GM12878 (cell line): ENCODE measurements around the gene GALNT17. TPM values are rescaled to one million over a fixed set of nuclear protein-coding genes. Genes with fewer than 3 reads are reported as not detected.

Experiments used
- ATAC-seq: fragments of 200-7000 bp; cut with Tn5 transposase; 3 replicates; pipeline ENCODE4 v1.9.1; 2020; ENCODE audit warnings: mild to moderate bottlenecking, moderate library complexity
- BruUV-seq: library from RNA; stranded (reverse); fragments of 400-500 nt; replicated peaks from 2 replicates; lab custom pipeline; 2021; lab: Mats Ljungman, UMichigan
- CTCF ChIA-PET: fragments of 300-600 bp; sonication (Branson Sonifier 250); formaldehyde crosslinking; extraction: SDS; loops from one replicate; lab custom pipeline; 2021; ENCODE audit warnings: inconsistent platforms; lab: Yijun Ruan, JAX
- POLR2A ChIA-PET: fragments of 350-600 bp; formaldehyde crosslinking; extraction: SDS; loops from one replicate; lab custom pipeline; 2021; ENCODE audit warnings: inconsistent platforms; lab: Charles Lee
- RAD21 ChIA-PET: fragments of 300-600 bp; sonication (Branson Sonifier 250); formaldehyde crosslinking; loops from one replicate; lab custom pipeline; 2023; ENCODE audit warnings: antibody characterized with exemption; ENCODE audit not compliant: unreplicated experiment; lab: Charles Lee
- SMC1A ChIA-PET: fragments of 300-600 bp; sonication (Branson Sonifier 250); formaldehyde crosslinking; loops from one replicate; lab custom pipeline; 2023; ENCODE audit not compliant: unreplicated experiment, uncharacterized antibody; lab: Charles Lee
- DNase-seq: peaks from one replicate; pipeline ENCODE4 v3.0.0-alpha.2; 2011; ENCODE audit warnings: low read depth, low spot score
- FAIRE-seq: peaks from 3 replicates; lab custom pipeline; 2011; peaks lifted over from hg19 to GRCh38; lab: Jason Lieb, UNC
- H2AFZ ChIP-seq: 2 replicates; pipeline ENCODE4 v1.6.0; 2011; ENCODE audit warnings: low read depth, low read length, control low read depth; ENCODE audit not compliant: control insufficient read depth
- H3K27ac ChIP-seq: 2 replicates; pipeline ENCODE4 v1.5.1; 2011; ENCODE audit warnings: control low read depth; ENCODE audit not compliant: control insufficient read depth, insufficient read depth
- H3K27me3 ChIP-seq, 2 experiments: replicated peaks in 1 of 2; 2 replicates each; pipeline versions ENCODE4 v1.6.0 to v1.6.1; 2011; ENCODE audit warnings: low read length in 1 of 2; ENCODE audit not compliant: control insufficient read depth in 2 of 2, insufficient read depth in 2 of 2
- H3K36me3 ChIP-seq, 2 experiments: 2 replicates each; pipeline ENCODE4 v1.5.1; 2011; ENCODE audit warnings: low read length in 1 of 2; ENCODE audit not compliant: control insufficient read depth in 2 of 2, insufficient read depth in 2 of 2
- H3K4me1 ChIP-seq: 2 replicates; pipeline ENCODE4 v1.6.1; 2011; ENCODE audit warnings: mild to moderate bottlenecking, low read length, moderate library complexity, mixed read lengths; ENCODE audit not compliant: control insufficient read depth, insufficient read depth
- H3K4me2 ChIP-seq: 2 replicates; pipeline ENCODE4 v1.6.0; 2011; ENCODE audit warnings: control low read depth; ENCODE audit not compliant: control insufficient read depth, insufficient read depth
- H3K4me3 ChIP-seq: fragments of 200-600 bp; sonication (generic); 2 replicates; pipeline ENCODE4 v1.5.1; 2016
- H3K79me2 ChIP-seq: 2 replicates; pipeline ENCODE4 v1.6.0; 2011; ENCODE audit warnings: low read length; ENCODE audit not compliant: control insufficient read depth, insufficient read depth
- H3K9ac ChIP-seq: 2 replicates; pipeline ENCODE4 v1.8.0; 2011; ENCODE audit warnings: low read length, control low read depth, mixed read lengths; ENCODE audit not compliant: control insufficient read depth, insufficient read depth
- H3K9me3 ChIP-seq: replicated peaks from 3 replicates; pipeline ENCODE4 v1.5.1; 2011; ENCODE audit warnings: mild to moderate bottlenecking, low read length; ENCODE audit not compliant: control insufficient read depth, insufficient read depth
- H4K20me1 ChIP-seq: 2 replicates; pipeline ENCODE4 v1.6.0; 2011; ENCODE audit not compliant: control insufficient read depth, insufficient read depth
- BACH1 ChIP-seq: fragments of 450-650 bp; IDR thresholded peaks from 2 replicates; pipeline ENCODE4 v1.6.1; 2017; ENCODE audit warnings: mild to moderate bottlenecking, borderline replicate concordance
- CBFB ChIP-seq: IDR thresholded peaks from 2 replicates; pipeline ENCODE4 v1.6.1; 2016; ENCODE audit warnings: antibody characterized with exemption, low read depth
- DPF2 ChIP-seq: fragments of 450-650 bp; IDR thresholded peaks from 2 replicates; pipeline ENCODE4 v1.6.1; 2017; ENCODE audit warnings: mild to moderate bottlenecking
- IKZF1 ChIP-seq: fragments of 450-650 bp; conservative IDR thresholded peaks from 2 replicates; pipeline ENCODE4 v1.6.1; 2017; ENCODE audit warnings: antibody characterized with exemption, mild to moderate bottlenecking
- IRF4 ChIP-seq: IDR thresholded peaks from 2 replicates; pipeline ENCODE4 v1.6.1; 2011; ENCODE audit warnings: low read depth, low read length
- LARP7 ChIP-seq: fragments of 450-650 bp; IDR thresholded peaks from 2 replicates; pipeline ENCODE4 v1.6.1; 2017; ENCODE audit warnings: mild to moderate bottlenecking
- MAX ChIP-seq: IDR thresholded peaks from 2 replicates; pipeline ENCODE4 v1.6.1; 2012; ENCODE audit warnings: low read depth, low read length, improper control_type of control experiment
- NR2F1 ChIP-seq: fragments of 450-650 bp; conservative IDR thresholded peaks from 2 replicates; pipeline ENCODE4 v1.6.1; 2017; ENCODE audit warnings: mild to moderate bottlenecking
- PML ChIP-seq: IDR thresholded peaks from 2 replicates; pipeline ENCODE4 v1.6.1; 2012; ENCODE audit warnings: low read length, inconsistent platforms
- RCOR1 ChIP-seq: conservative IDR thresholded peaks from 2 replicates; pipeline ENCODE4 v1.6.1; 2012; ENCODE audit warnings: low read depth, low read length, improper control_type of control experiment
- TBL1XR1 ChIP-seq: IDR thresholded peaks from 2 replicates; pipeline ENCODE4 v1.6.1; 2012; ENCODE audit warnings: low read depth, low read length, improper control_type of control experiment
- ZBED1 ChIP-seq: IDR thresholded peaks from 2 replicates; pipeline ENCODE4 v1.6.1; 2016; ENCODE audit warnings: borderline replicate concordance
- WGBS: methylation state at CpG from one replicate; pipeline ENCODE4 v1.1.6; 2016; ENCODE audit warnings: low lambda C conversion rate; ENCODE audit not compliant: insufficient replicate concordance, insufficient coverage; ENCODE audit errors: missing lambda C conversion rate; 5-methylcytosine and 5-hydroxymethylcytosine counted together
- in situ Hi-C: fragments of 300-500 bp; cut with MboI; formaldehyde crosslinking; loops from 9 replicates; pipeline ENCODE4 v1.14.3; 2018; ENCODE audit warnings: mixed read lengths
- intact Hi-C: fragments of 100-400 bp; cut with micrococcal nuclease; formaldehyde crosslinking; loops from one replicate; pipeline ENCODE4 v1.14.2; 2022; ENCODE audit not compliant: unreplicated experiment
- polyA plus RNA-seq, 11 experiments: library from polyadenylated mRNA; depleted of rRNA in 4 of 11; unstranded in 6 of 11; stranded (reverse) in 5 of 11; fragments of >200 nt; fragmentation: Nextera tagmentation in 4 of 11; fragmentation: Illumina TruSeq in 1 of 11; extraction: Ambion mirVana in 4 of 11; extraction: Trizol in 1 of 11; gene quantifications; 1 replicate in 1 of 11; 2 replicates in 10 of 11; pipeline versions ENCODE4 v1.2.1 to v1.2.3, GENCODE V29; 2011 to 2016; ENCODE audit warnings: inconsistent platforms in 2 of 11, missing spikeins in 2 of 11, low read depth in 1 of 11
- total RNA-seq, 4 experiments: library from RNA; depleted of rRNA in 3 of 4; stranded (reverse); fragments of >200 nt in 3 of 4; fragmentation: Illumina TruSeq in 1 of 4; extraction: Trizol in 1 of 4; gene quantifications; 2 replicates each; pipeline versions ENCODE4 v1.2.1 to v1.2.3, GENCODE V29; 2013 to 2021

Gene GALNT17
- total and polyA plus RNA-seq, 10 of the 15 experiments (the other 5 are each of a cell fraction or from before 2014, with no cell fraction given) = 0.12 to 0.15 TPM; not detected in 8

GRCh38 chr7:71229699-71230098 is 97.8 kb downstream of the GALNT17 start:
- ChIA-PET CTCF (no interaction called here), POLR2A (no interaction called here), RAD21 (no interaction called here), SMC1A (no interaction called here)
- H4K20me1 ChIP-seq = no peaks in the 10 kb centered on the region
- FAIRE-seq (no peak), ATAC-seq (no peak), DNase-seq (no peak)
- WGBS = 20% methylated on average over 6 of the region's 6 CpGs
- in situ Hi-C loops = no loop called here
- H3K27ac ChIP-seq = no peak overlapping the region
- TF ChIP-seq LARP7 = no peak
- TF ChIP-seq CBFB = no peak
- TF ChIP-seq ZBED1 = no peak
- TF ChIP-seq RCOR1 = no peak
- TF ChIP-seq BACH1 = no peak
- no peak for TF ChIP-seq DPF2
- TF ChIP-seq PML = no peak
- no peak for TF ChIP-seq MAX
- TF ChIP-seq IRF4 = no peak
- TF ChIP-seq TBL1XR1 = no peak
- no peak for TF ChIP-seq NR2F1
- TF ChIP-seq IKZF1 = no peak
- no peaks in the 10 kb centered on the region for H3K27me3 ChIP-seq
- intact Hi-C loops = no loop called here
- H2AFZ ChIP-seq = no peak overlapping the region
- H3K36me3 ChIP-seq = no peaks in the 10 kb centered on the region
- no peak overlapping the region for H3K4me3 ChIP-seq
- H3K9me3 ChIP-seq = no peaks in the 10 kb centered on the region; the same call in 2 of the 3 replicates
- no peaks in the 10 kb centered on the region for H3K79me2 ChIP-seq
- H3K9ac ChIP-seq = no peak overlapping the region
- BruUV-seq = no TSS peak
- no peak overlapping the region for H3K4me2 ChIP-seq
- H3K4me1 ChIP-seq = no peaks in the 10 kb centered on the region
